Measurements from ENCODE around the gene RNASE11.
"Not testable (repeated sequence)": the region's sequence is repeated elsewhere in the genome, so short reads cannot be mapped to it uniquely, and the experiment has no call there.

Gene RNASE11

GRCh38 chr14:20578325-20578724 is 9.5 kb downstream of the RNASE11 start:
- Histone ChIP-seq H3K27me3 (ENCODE audit: insufficient read depth, low read length) (no peaks in the 10 kb centered on the region), H4K20me1 (ENCODE audit: insufficient read depth, low read length) (no peaks in the 10 kb centered on the region), H3K79me2 (ENCODE audit: insufficient read depth, low read length) (no peaks in the 10 kb centered on the region), H3K9me3 (ENCODE audit: low read length) (no peaks in the 10 kb centered on the region), H3K4me1 (ENCODE audit: insufficient read depth, low read length, severe bottlenecking) (no peaks in the 10 kb centered on the region), H3K9ac (ENCODE audit: low read length) (no peak overlapping the region), H3K36me3 (ENCODE audit: insufficient read depth, low read length) (no peaks in the 10 kb centered on the region), H3F3A (ENCODE audit: insufficient read depth, low read length) (no peaks in the 10 kb centered on the region), H3K4me2 (ENCODE audit: low read length) (no peak overlapping the region), H2AFZ (ENCODE audit: low read length) (no peak overlapping the region), H3K27ac (ENCODE audit: low read depth, low read length, poor library complexity, severe bottlenecking) (no peak overlapping the region), H3K4me3 (ENCODE audit: low read depth, low read length, poor library complexity, severe bottlenecking) (no peak overlapping the region), H3K9me2 (ENCODE audit: low read depth, low read length) (no peaks in the 10 kb centered on the region)
- no peak for TF ChIP-seq EZH2 (IDR thresholded peaks at IDR 0.05; ENCODE audit: borderline replicate concordance, low read length)
- TF ChIP-seq CTCF (IDR thresholded peaks at IDR 0.05; ENCODE audit: low read length): no peak

- H2AFZ ChIP-seq (ENCODE audit: low read length); H3F3A ChIP-seq (ENCODE audit: insufficient read depth, low read length); H3K9ac ChIP-seq (ENCODE audit: low read length); H3K4me2 ChIP-seq (ENCODE audit: low read length); H3K27me3 ChIP-seq (ENCODE audit: insufficient read depth, low read length); H4K20me1 ChIP-seq (ENCODE audit: insufficient read depth, low read length); H3K27ac ChIP-seq (ENCODE audit: low read depth, low read length, poor library complexity, severe bottlenecking); H3K9me2 ChIP-seq (ENCODE audit: low read depth, low read length); H3K4me1 ChIP-seq (ENCODE audit: insufficient read depth, low read length, severe bottlenecking); H3K9me3 ChIP-seq (ENCODE audit: low read length); H3K36me3 ChIP-seq (ENCODE audit: insufficient read depth, low read length); H3K4me3 ChIP-seq (ENCODE audit: low read depth, low read length, poor library complexity, severe bottlenecking); H3K79me2 ChIP-seq (ENCODE audit: insufficient read depth, low read length): not testable (repeated sequence)
These were observed 15.3 kb downstream of the RNASE11 start for GRCh38 chr14:20572382-20572990.

- H3K4me1 ChIP-seq (ENCODE audit: insufficient read depth, low read length, severe bottlenecking); H4K20me1 ChIP-seq (ENCODE audit: insufficient read depth, low read length); H3K9me2 ChIP-seq (ENCODE audit: low read depth, low read length); H3K9me3 ChIP-seq (ENCODE audit: low read length); H3K4me2 ChIP-seq (ENCODE audit: low read length); H3K4me3 ChIP-seq (ENCODE audit: low read depth, low read length, poor library complexity, severe bottlenecking); H3F3A ChIP-seq (ENCODE audit: insufficient read depth, low read length); H2AFZ ChIP-seq (ENCODE audit: low read length); H3K27me3 ChIP-seq (ENCODE audit: insufficient read depth, low read length); H3K9ac ChIP-seq (ENCODE audit: low read length); H3K27ac ChIP-seq (ENCODE audit: low read depth, low read length, poor library complexity, severe bottlenecking); H3K36me3 ChIP-seq (ENCODE audit: insufficient read depth, low read length); H3K79me2 ChIP-seq (ENCODE audit: insufficient read depth, low read length): not testable (repeated sequence)
These were observed 17.1 kb downstream of the RNASE11 start for GRCh38 chr14:20570720-20571119.

GRCh38 chr14:20569865-20570264 is 17.9 kb downstream of the RNASE11 start:
- H3F3A ChIP-seq (ENCODE audit: insufficient read depth, low read length); H3K36me3 ChIP-seq (ENCODE audit: insufficient read depth, low read length); H3K79me2 ChIP-seq (ENCODE audit: insufficient read depth, low read length); H3K4me3 ChIP-seq (ENCODE audit: low read depth, low read length, poor library complexity, severe bottlenecking); H3K4me1 ChIP-seq (ENCODE audit: insufficient read depth, low read length, severe bottlenecking); H3K9me3 ChIP-seq (ENCODE audit: low read length); H3K27me3 ChIP-seq (ENCODE audit: insufficient read depth, low read length); H3K9me2 ChIP-seq (ENCODE audit: low read depth, low read length); H3K27ac ChIP-seq (ENCODE audit: low read depth, low read length, poor library complexity, severe bottlenecking); H3K4me2 ChIP-seq (ENCODE audit: low read length); H4K20me1 ChIP-seq (ENCODE audit: insufficient read depth, low read length); H3K9ac ChIP-seq (ENCODE audit: low read length); H2AFZ ChIP-seq (ENCODE audit: low read length): not testable (repeated sequence)

GRCh38 chr14:20569066-20569465 is 18.7 kb downstream of the RNASE11 start:
- H3K4me3 ChIP-seq (ENCODE audit: low read depth, low read length, poor library complexity, severe bottlenecking): no peak overlapping the region
- no peak overlapping the region for H3K4me2 ChIP-seq (ENCODE audit: low read length)
- H3K36me3 ChIP-seq (ENCODE audit: insufficient read depth, low read length): no peaks in the 10 kb centered on the region
- H3K9ac ChIP-seq (ENCODE audit: low read length): no peak overlapping the region
- no peaks in the 10 kb centered on the region for H3K79me2 ChIP-seq (ENCODE audit: insufficient read depth, low read length)
- no peaks in the 10 kb centered on the region for H3F3A ChIP-seq (ENCODE audit: insufficient read depth, low read length)
- H3K9me3 ChIP-seq (ENCODE audit: low read length): no peaks in the 10 kb centered on the region
- no peak overlapping the region for H3K27ac ChIP-seq (ENCODE audit: low read depth, low read length, poor library complexity, severe bottlenecking)
- no peaks in the 10 kb centered on the region for H3K27me3 ChIP-seq (ENCODE audit: insufficient read depth, low read length)
- no peaks in the 10 kb centered on the region for H4K20me1 ChIP-seq (ENCODE audit: insufficient read depth, low read length)
- no peaks in the 10 kb centered on the region for H3K4me1 ChIP-seq (ENCODE audit: insufficient read depth, low read length, severe bottlenecking)
- no peak for TF ChIP-seq CTCF (IDR thresholded peaks at IDR 0.05; ENCODE audit: low read length)
- H3K9me2 ChIP-seq (ENCODE audit: low read depth, low read length): no peaks in the 10 kb centered on the region
- H2AFZ ChIP-seq (ENCODE audit: low read length): no peak overlapping the region
